ENCODE results near the gene PTPRD. TPM values are rescaled to one million over a fixed set of nuclear protein-coding genes. Genes with fewer than 3 reads are reported as not detected.

Gene PTPRD
- polyA plus RNA-seq, 1 experiment: 0.39 TPM

DNA sequence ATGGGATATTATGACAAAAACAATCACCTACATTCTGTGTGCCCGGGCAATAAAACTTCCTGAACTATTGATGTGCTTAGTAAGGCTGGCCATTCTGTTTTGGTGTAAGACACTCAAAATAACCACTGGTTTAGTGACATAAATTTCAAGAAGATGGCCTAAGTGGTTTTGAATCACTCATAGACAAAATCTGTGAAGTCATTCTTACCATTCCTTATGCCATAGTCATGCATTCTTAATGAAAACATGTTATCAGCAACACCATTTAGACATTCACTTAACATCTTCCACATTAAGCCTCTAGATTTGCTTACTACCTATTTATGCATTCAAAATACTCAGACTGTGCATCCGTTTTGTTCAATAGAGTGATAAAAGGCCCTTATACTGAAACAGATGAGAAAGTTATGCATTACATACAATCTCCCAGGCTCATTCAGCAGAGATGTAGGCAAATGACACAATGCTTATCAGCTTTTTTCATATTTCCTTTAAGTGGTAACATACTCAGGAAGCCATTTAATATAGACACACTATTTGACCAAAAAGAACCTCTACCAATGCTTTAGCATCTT lies 1964.4 kb downstream of the PTPRD start:
- no peak for DNase-seq (ENCODE audit: low read depth)
- ChIA-PET CTCF (no interaction called here), POLR2A (no interaction called here)
- Histone ChIP-seq H3K4me3 (ENCODE audit: low read depth, low read length) (no peak overlapping the region), H3K36me3 (ENCODE audit: control insufficient read depth, insufficient read depth, low read length) (no peaks in the 10 kb centered on the region), H3K27me3 (ENCODE audit: control insufficient read depth, insufficient read depth, low read length) (no peaks in the 10 kb centered on the region)
- TF ChIP-seq, protein P1, sequence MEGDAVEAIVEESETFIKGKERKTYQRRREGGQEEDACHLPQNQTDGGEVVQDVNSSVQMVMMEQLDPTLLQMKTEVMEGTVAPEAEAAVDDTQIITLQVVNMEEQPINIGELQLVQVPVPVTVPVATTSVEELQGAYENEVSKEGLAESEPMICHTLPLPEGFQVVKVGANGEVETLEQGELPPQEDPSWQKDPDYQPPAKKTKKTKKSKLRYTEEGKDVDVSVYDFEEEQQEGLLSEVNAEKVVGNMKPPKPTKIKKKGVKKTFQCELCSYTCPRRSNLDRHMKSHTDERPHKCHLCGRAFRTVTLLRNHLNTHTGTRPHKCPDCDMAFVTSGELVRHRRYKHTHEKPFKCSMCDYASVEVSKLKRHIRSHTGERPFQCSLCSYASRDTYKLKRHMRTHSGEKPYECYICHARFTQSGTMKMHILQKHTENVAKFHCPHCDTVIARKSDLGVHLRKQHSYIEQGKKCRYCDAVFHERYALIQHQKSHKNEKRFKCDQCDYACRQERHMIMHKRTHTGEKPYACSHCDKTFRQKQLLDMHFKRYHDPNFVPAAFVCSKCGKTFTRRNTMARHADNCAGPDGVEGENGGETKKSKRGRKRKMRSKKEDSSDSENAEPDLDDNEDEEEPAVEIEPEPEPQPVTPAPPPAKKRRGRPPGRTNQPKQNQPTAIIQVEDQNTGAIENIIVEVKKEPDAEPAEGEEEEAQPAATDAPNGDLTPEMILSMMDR (IDR thresholded peaks at IDR 0.05; ENCODE audit: insufficient read depth, low read depth, low read length): no peak

DNA sequence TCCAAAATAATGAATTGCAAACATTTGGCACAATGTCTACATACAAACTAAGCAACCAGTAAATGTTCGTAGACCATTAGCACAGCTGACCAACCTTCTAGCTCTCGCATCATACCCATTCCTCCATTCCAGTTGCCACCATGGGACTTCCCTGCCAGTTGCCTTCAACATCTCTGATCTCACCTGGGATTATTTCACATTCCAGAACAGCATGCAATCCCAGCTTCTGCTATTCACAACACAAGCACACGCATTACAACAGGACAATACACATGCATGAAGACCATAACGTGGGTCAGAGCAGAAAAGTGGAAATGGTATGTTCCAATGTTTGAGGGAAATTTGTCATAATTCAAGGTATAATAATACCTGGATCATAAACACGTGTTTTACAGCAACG lies 1965.0 kb downstream of the PTPRD start:
- CTCF ChIA-PET: no interaction called here
- H3K36me3 ChIP-seq (ENCODE audit: control insufficient read depth, insufficient read depth, low read length): no peaks in the 10 kb centered on the region
- POLR2A ChIA-PET: no interaction called here
- H3K4me3 ChIP-seq (ENCODE audit: low read depth, low read length): no peak overlapping the region
- no peaks in the 10 kb centered on the region for H3K27me3 ChIP-seq (ENCODE audit: control insufficient read depth, insufficient read depth, low read length)
- TF ChIP-seq, protein P1 (IDR thresholded peaks at IDR 0.05; ENCODE audit: insufficient read depth, low read depth, low read length): no peak
- no peak for DNase-seq (ENCODE audit: low read depth)

DNA sequence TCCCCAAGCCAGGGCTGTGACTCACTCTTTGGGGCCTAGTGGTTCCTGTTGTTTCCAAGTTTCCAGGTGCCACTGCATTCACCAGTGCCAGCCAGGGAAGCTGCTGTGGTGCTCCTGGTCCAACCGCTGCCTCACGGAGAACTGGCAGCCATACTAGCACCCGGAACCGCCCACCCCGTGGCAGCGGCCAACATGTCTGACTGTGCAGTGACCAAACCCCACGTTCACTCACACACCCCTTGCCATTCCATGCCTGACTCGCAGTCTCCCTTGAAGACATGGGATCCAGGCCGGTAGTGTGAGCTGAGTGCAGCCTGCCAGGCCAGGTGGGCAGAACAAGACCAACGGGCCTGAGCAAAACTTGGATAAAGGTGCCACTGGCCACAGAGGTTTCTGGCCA lies 1968.2 kb downstream of the PTPRD start:
- TF ChIP-seq, protein P1 (IDR thresholded peaks at IDR 0.05; ENCODE audit: insufficient read depth, low read depth, low read length): no peak
- Histone ChIP-seq H3K36me3 (ENCODE audit: control insufficient read depth, insufficient read depth, low read length) (no peaks in the 10 kb centered on the region), H3K4me3 (ENCODE audit: low read depth, low read length) (no peak overlapping the region), H3K27me3 (ENCODE audit: control insufficient read depth, insufficient read depth, low read length) (no peaks in the 10 kb centered on the region)
- ChIA-PET CTCF (no interaction called here), POLR2A (no interaction called here)
- no peak for DNase-seq (ENCODE audit: low read depth)

DNA sequence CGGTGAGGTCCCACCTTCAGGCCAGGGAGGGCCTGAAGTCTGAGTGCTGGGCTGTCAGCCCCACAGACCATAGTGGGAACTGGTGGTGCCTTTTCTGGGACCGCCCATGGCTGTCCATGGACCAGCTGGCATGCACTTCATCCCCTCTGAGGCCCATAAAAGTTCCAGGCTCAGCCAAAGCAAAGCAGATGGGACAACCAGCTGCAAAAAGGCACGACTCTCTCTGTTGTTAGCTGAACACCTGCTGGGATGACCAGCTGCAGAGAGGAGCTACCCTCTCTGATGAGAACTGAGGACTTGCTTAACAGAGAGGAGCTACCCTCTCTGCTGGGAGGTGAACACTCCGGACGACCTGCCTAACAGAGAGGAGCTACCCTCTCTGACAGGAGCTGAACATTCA lies 1968.9 kb downstream of the PTPRD start:
- ChIA-PET POLR2A (no interaction called here), CTCF (no interaction called here)
- no peak overlapping the region for H3K4me3 ChIP-seq (ENCODE audit: low read depth, low read length)
- TF ChIP-seq, protein P1 (IDR thresholded peaks at IDR 0.05; ENCODE audit: insufficient read depth, low read depth, low read length): no peak
- no peak for DNase-seq (ENCODE audit: low read depth)
- H3K36me3 ChIP-seq (ENCODE audit: control insufficient read depth, insufficient read depth, low read length): no peaks in the 10 kb centered on the region
- no peaks in the 10 kb centered on the region for H3K27me3 ChIP-seq (ENCODE audit: control insufficient read depth, insufficient read depth, low read length)

DNA sequence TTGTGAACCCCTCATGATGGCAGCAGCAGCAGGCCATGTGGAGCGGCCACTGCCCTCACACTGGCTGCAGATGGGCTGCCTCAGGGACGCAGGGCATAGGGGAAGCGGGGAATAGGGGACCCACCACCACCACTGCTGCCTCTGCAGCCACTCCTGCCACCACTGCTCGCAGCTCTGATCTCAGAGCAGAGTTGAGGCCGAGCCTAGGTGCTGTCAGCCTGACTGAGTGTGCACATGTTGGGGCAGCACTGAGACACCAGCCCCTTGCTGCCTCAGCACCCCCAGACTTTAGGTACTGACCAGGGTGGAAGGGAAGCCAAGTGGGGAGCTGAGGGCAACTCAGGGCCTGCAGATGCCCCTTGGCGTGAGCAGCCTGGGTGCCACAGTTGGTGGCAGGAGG lies 1969.3 kb downstream of the PTPRD start:
- no peak for DNase-seq (ENCODE audit: low read depth)
- no peaks in the 10 kb centered on the region for H3K36me3 ChIP-seq (ENCODE audit: control insufficient read depth, insufficient read depth, low read length)
- ChIA-PET POLR2A (no interaction called here), CTCF (no interaction called here)
- H3K4me3 ChIP-seq (ENCODE audit: low read depth, low read length): no peak overlapping the region
- TF ChIP-seq, protein P1 (IDR thresholded peaks at IDR 0.05; ENCODE audit: insufficient read depth, low read depth, low read length): no peak
- H3K27me3 ChIP-seq (ENCODE audit: control insufficient read depth, insufficient read depth, low read length): no peaks in the 10 kb centered on the region
